SHP77 (cell line): ENCODE data around the gene PRKAR1A.

Experiments
- DNase-seq, 2 experiments: peaks; one replicate each; lab custom pipeline; 2025; lab: John Stamatoyannopoulos, UW

The PRKAR1A gene

DNA sequence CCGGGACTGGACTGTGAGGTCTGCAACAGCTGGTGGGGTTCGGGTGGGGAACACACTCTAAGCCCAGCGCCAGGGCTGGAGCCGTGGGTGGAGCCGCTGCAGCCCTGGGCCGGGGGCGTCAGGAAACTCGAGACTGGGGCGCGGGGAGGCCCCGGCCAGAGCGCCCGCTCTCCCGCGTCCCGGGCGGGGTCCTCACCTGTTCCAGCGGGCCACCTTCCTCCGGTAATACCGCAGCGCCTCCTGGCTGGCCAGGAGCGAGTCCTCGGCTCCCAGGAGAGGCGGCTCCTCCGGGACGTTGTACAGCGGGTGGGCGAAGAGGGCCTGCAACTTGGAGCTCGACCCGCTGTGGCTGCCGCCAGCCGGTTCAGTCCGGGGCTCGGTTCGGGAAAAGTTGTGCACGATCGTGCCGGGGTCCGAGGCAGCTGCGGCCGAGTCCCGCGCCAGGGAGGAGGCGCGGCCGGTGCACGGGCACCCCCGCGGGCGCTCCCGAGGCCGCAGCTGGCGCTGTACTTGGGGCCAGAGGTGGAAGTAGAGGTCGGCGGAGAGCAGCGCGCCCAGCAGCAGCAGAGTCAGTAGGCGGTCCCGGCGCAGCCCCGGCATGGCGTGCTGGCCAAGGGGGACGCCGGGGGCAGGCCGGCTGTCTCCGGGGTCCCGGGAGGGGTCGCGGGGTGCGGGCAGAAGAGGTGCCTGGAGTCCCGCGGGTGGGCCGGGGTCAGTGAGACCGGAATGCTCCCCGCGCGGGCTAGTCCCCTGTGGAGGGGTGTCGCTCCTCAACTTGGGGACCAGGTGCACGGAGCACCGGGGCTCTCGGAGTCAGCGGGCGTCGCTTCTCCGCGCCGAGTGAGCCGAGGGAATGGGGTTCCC lies 88.1 kb downstream of the PRKAR1A start:
- DNase-seq = no peak
